ENCODE data around the gene MED7.
"Not testable (repeated sequence)": the region's sequence is repeated elsewhere in the genome, so short reads cannot be mapped to it uniquely, and the experiment has no call there.

MED7 gene, protein sequence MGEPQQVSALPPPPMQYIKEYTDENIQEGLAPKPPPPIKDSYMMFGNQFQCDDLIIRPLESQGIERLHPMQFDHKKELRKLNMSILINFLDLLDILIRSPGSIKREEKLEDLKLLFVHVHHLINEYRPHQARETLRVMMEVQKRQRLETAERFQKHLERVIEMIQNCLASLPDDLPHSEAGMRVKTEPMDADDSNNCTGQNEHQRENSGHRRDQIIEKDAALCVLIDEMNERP

DNA sequence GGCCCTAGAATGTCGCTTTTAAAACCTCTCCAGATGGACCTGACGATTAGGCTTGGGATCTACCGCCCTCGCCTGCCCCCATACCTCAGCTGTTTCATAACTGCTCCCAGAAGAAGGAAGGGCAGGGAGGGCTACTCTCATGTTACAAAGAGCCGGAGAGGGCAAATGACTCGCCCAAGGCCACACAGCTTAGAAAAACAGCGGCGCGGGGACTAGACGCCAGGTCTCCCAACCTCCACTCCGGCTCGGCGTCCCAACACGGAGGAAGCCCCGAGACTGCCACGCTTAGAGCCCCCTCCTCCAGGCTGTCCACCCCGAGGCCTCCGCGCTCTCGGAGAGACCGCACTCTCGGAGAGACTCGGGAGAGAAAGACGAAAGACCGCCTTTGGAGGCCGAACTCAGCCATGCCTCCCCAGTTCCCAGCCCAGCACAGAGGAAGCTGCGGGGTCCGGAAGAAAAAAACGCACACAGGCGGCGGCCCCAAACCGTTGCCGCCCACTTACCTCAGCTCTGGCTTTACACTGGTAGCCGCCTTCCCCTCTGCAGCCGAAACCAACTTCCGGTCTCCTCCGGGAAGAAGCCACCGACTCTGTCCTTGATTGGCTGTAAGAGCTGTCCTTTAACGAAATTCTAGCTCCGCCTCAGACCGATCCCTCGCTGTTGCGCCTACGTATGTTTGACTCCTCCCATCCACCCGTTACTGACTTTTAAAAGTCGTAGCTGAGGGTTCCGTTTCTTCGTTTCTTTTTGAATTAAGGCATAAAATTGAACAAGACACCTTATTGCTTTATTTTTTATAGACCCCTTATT is at the start of gene MED7:
Gene MED7 (minus strand): TSS at position 549 of the 810 bp plus-strand sequence. CDS start 3,434 bp downstream, outside the sequence.
- DNase-seq = peak; percentile 97

DNA sequence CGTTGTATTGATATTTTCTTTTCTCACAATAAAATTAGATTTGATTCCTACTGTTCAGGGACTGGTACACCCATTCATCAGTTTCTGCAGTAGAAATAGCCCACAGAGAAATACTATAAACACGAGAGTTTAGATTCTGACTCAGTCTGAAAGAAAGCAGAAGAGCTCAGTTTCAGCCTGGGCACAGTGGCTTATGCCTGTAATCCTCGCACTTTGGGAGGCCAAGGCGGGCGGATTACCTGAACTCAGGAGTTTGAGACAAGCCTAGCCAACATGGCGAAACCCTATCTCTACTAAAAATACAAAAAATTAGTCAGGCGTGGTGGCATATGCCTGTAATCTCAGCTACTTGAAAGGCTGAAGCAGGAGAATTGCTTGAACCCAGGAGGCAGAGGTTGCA is 46.6 kb upstream of the MED7 start:
- DNase-seq = no peak

DNA sequence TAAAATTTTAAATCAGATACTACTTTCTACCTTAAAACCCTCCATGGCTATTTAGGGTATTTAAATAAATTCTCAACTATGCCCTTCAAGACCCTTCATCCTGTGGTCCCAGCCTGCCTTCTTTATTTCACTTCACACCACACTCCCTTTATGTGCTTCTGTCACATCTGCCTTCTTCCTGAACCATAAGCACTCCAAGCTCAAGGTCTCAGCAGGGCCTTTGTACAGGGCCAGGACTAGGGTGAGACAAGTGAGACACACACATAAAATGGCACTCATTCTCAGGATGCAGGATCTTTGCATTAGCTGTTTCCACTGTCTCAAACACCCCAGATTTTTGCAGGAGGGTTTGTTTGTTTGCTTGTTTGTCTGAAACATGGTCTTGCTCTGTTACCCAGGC is 45.6 kb upstream of the MED7 start:
- DNase-seq = no peak

DNA sequence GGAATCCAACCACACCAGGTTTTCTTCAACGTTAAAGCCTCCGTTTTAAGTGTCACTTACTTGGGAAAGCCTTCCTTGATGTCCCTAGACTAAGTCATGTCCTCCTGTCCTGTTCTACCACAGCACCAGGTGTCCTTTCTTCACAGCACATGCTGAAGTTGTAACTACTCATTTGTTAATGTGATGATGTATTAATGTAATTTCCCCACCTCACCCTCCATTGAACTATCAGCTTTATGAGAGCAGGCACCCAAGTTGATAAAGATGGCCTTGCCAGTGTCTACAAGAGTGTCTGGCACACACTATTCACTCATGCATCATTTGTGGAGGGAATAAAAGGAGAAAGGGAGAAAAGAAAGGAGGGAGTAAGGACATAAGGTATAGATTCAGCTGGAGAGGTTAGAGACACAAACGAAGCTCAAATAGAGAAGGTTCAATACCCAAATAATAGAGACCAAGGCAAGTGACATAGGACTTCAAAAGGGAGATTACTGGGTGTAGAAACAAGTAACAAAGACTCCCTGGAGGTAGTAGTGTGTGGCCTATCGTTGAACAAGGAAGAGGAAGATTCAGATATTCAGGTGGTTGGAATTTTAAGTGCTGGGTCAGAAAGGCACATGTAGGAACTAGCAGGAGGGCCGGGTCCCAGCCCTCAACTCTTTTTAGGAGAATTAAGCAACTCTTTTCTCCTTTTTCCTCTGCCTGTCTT is 44.5 kb upstream of the MED7 start:
- DNase-seq = no peak

DNA sequence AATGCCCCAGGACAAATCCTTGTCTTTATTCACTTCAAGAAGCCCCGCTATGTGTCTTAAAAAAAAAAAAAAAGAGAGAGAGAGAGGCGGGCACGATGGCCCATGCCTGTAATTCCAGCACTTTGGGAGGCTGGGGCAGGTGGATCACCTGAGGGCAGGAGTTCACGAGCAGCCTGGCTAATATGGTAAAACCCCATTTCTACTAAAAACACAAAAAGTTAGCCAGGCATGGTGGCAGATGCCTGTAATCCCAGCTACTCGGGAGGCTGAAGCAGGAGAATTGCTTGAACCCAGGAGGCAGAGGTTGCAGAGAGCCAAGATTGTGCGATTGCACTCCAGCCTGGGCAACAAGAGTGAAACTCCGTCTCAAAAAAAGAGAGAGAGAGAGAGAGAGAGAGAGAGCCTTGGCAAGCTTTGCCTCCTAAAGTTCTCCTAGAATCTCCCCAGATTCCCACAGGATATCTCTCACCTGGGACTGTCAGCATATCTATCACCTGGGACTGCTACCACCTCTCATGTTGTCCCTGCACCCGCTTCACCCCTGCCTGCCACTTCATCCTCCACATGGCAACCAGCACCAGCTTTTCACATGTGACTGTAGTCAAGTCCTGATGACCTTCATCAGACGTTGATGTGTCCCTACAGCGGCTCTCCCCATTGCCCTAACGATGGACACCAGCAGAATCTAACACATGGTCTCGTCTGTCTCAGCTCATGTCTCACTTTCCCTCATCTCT is 43.8 kb upstream of the MED7 start:
- no peak for DNase-seq

DNA sequence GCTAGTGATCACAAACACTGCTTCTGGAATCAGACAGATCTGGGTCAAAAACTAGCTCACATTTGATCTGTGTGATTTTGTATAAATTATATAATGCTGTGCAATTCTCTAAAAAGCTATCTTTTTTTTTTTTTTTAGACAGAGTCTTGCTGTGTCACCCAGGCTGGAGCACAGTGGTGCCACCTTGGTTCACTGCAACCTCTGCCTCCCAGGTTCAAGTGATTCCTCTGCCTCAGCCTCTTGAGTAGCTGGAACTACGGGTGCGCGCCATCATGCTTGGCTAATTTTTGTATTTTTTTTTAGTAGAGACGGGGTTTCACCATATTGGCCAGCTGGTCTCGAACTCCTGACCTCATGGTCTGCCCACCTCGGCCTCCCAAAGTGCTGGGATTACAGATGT is 42.5 kb upstream of the MED7 start:
- DNase-seq = not testable (repeated sequence)

DNA sequence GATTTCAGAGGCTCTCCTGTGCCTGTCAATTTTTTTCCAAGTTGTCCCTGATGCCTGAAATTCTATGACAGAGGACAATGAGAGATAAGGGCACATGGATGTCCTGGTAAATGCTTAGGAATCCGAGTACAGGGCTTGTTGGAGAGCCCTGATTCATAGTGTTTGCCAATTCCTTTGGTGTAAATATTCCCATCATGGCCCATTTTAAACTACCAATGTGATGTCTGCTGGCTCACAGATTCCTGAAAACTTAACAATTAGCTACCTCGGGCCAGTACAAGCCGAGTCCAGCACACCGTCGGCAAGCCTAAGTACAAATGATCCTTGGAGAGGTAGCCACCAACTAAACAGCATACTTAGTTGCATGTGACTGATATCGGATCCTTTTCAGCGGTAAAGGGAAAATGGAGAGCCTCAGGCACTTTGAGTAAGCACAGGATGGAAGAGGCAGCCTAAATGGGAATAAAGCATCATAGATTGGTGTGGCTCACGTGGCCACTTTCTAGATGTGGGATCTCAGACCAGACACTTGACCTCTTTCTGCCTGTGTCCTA is 41.5 kb upstream of the MED7 start:
- no peak for DNase-seq

DNA sequence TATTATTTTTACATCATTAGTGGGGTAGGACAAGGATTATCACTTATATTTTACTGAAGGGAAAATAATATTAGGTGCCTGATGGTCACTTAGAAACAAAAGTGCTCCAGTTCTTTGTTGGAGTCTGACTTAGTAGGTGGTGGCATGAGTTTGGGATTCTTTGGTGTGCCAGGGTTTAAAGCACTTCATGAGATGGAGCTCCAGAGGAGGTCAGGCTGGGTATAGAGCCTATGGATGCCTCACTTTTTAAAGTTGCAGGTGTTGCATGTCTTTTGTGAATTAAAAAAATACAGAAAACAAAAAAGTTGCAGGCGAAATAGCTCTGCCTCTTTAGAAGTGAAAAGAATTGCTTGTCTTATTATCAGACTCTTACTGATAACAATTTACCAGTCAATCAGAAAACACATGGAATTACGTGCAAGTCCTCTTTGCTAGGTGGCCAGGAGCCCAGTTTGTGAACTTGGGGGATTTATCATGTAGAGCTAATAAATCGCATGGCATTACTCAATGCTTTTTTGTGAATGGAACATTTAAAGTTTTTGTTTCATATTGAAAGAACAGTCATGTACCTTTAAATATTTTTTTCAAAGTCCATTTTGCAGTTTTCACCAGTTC is 39.6 kb upstream of the MED7 start:
- DNase-seq = no peak

DNA sequence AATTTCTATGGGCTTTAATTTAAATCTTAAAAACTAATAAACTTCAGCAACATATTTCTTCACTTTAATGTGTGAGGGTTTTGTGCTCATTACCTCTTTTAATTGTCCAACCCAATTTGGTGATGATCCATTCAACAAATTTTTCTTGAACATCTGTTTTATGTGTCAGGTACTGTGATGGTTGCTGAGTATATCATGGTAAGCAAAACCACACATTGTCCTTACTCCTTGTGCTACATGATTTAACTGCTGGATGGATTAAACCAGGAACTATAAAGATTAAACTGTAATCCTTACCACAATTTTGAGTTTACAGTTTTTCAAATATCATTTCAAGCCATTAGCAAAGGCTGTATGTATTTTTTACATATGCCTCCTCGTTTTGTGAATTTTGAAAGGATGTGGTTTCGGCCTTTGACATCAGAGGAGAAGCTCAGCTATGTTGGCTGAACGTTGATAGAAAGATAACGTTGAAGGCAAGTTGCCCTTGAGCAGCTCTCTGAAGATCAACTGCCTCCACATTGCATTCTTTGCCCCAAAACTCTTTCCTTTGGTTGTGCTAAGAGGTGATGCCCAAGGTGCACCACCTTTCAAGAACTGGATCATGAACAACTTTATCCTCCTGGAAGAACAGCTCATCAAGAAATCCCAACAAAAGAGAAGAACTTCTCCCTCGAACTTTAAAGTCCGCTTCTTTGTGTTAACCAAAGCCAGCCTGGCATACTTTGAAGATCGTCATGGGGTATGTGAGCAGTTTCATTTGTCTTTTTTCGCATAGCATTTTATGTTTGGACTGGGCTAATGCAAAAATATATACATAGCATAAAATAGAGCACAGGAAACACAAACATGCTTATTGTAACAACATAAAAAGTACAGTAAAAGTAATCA is 38.0 kb upstream of the MED7 start, which contains the start of gene ITK:
Gene ITK (plus strand): TSS at position 467 of the 891 bp plus-strand sequence. CDS start 138 bp downstream, at position 605.
- no peak for DNase-seq

DNA sequence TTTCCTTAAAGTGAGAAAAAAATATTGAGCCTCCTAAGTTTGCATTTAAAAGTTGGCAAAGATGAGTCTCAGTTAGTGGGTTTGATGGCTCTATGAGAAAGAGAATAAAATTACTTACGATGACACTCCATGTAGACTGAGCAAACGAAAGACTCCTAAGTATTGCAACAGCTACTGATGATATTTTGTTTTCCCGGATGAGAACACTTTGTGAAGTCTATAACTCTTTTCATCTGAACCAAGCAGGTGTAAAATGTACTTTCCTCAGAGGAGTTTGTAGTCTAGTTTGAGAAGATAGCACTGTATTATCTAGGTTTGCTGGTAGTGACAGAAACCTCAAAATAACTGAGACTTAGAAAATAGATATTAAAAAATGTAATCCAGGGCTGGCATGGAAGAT is 36.3 kb upstream of the MED7 start:
- no peak for DNase-seq

DNA sequence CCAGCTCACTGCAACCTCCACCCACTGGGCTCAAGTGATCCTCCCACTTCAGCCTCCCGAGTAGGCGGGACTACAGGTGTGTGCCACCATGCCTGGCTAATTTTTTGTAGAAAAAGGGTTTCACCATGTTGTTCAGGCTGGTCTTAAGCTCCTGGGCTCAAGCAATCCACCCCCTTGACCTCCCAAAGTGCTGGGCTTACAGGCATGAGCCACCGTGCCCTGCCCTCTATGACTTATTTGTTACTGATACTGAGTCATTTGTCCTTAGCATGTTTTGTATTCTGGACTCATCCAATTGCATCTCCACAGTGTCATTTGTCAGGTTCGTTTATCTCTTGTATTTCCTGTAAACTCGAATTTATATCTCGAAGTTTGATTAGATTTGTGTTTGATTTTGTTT is 35.3 kb upstream of the MED7 start:
- no peak for DNase-seq

DNA sequence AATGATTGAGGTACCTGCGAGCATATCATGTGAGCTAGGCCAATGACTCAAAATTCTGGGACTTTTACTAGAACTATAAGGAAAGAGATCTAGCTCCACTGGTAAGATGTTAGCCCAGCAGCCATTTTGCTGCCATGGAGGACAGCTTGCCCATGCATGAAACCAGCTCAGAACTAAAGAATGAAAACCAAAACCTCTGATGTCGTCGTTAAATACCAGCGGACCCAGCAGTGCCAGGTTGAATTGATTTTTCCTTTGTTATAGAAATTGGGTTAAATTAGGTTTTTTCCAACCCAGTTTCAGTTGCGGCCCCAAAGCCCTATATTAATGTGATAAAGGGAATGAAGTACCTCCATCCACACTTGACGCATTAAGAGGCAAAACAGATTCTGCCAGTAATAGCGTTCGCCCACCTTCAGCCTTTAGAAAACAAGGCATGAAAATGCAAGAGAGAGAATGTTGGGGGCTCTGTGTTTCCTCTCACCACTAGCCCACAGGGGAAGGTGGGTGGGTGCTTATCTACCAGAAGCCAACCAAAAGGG is 32.5 kb upstream of the MED7 start:
- DNase-seq = no peak

DNA sequence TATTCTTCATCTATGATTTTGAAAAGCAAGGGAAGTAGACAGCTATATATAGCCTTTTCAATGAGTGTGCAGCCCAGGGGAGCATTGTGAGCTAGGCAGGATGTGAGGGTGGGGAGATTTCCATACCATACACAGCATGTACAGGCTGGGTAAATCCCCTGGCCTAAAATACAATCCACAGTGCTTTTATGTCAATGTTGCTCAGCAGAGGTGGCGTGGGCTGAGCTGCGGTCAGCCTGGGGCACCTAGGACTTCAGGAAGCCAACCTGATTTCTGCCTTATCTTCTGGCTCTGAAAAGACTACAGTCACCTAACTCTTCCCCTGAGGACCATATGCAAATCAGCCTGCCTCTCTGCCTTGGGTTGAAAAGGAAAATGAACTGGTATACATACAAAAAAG is 29.7 kb upstream of the MED7 start:
- no peak for DNase-seq

DNA sequence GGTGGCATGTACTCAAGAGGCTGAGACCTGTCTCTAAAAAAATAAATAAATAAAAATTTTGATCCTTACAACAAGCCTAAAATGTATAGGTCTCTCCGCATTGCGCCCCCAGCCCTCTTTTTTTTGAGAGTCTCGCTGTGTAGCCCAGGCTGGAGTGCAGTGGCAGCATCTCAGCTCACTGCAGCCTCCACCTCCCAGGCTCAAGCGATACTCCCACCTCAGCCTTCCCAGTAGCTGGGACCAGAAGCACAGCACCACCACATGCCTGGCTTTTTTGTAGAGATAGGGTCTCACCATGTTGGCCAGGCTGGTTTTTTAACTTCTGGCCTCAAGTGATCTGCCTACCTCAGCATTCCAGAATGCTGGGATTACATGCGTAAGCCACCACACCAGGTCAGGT is 25.6 kb upstream of the MED7 start:
- DNase-seq = no peak

DNA sequence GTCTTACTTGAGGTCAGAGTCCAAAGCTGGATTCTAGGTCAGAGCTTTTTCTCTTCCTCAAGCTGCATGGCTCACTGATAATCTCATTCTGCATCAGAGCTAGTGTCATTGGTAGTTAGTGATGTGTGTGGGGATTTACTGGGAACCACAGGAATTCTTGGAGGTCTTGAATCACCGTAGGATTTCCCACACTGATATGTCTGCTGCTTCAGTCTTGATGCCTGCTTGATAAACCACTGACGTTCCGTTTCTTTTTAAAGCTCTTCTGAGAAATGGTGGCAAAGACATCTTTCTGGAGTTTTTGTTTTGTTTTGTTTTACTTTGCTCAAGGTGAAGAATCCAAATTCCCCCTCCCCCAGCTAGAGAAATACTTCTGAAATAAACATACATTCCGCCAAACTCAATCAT is 24.6 kb upstream of the MED7 start:
- no peak for DNase-seq

DNA sequence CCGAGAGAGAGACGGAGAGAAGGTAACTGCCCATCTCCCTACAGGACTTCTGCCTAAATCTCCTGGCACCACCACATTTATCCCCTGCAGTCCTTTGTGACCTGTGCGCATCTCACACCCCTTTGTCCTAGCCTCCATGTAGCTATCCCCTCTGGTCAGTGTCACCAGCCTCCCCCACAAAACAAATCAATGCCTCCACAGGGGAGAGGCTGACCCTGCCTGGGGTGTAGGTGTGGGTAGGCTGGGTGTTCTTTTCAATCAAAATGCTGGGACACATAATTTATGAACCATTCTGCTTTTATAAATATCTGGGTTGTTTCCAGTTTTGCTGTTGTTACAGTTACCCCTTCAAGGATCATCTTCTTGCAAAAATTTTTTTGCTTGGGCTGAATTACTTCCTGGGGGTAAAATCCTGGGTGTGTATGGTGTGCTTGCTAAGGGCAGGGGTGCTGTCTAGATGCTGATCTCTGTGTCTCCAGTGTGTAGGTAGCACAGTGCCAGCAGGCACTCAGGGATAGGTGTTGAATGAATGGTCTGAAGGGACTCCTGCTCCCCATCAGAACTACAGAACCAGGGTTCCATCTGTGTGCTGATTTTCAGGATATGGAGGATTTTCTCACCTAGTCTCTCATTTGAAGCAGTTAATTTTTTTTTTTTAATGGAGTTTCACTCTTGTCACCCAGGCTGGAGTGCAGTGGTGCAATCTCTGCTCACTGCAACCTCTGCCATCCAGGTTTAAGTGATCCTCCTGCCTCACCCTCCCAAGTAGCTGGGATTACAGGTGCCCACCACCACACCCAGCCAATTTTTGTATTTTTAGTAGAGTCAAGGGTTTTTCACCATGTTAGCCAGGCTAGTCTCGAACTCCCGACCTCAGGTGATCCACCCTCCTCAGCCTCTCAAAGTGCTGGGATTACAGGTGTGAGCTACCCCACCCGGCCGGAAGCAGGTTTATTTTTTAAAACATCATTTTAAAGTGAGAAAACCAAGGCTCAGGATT is 23.8 kb upstream of the MED7 start, which contains the start of gene GARIN3:
Gene GARIN3 (minus strand): TSS at position 51 of the 1,000 bp plus-strand sequence. CDS start 96 bp downstream, outside the sequence.
- no peak for DNase-seq

DNA sequence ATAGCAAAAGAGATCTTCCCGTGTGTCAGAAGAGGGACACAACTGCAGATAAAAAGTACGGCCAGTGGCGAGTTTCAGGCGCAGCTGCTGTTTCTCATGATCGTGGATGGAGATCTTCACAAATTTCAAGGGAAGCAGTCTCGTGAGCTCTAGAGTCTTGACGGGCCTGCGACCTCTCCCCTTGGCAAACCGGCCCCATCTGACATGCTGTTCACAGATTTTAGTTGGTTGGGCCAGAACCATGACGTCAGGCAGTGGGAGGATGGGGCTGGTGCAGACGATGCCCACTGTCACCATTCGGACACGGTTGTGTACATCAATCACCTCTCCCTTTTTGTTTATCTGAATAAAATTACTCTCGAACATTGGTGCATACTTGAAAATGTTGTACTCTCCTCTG is 23.0 kb upstream of the MED7 start:
- DNase-seq = no peak

DNA sequence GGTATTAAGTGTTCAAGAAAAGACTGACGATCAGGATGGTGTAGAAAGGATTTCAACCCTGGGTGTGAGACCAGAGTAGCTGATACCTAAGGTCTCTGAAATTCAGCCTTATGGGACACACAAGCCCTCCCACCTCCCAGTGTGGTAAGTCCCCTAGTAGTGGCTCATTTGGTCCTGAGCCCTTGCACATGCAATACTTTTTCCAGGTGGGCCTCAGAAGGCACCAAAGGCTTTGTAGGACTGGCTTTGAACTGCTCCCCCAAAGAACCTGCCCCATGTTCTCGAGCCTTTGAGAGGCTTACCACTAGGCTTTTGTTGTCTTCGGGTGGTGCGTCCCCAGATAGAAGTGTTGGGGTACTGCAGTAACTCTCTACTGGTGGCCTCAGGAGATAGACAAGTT is 22.6 kb upstream of the MED7 start:
- DNase-seq = no peak

DNA sequence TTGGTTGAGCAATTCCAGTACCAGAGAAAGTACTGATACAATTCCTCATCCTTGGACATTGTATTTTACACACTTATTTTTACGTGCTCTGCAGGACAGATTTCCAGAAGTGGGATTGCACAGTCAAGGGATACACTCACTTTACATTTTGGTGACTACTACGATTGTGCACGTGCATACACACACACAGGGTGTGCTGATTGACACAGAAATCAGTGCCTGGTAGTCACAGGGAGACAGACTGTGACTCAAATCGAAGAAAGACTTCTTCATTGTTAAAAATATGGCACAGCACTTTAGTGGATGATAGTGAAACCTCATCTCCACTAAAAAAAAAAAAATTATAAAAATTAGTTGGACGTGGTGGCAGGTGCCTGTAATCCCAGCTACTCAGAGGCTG is 21.9 kb upstream of the MED7 start:
- no peak for DNase-seq

Measured in midbrain (tissue), 1 donor.